Mesothelial cell of epicardium (in vitro differentiated cells): Measurements from ENCODE around the gene ZDHHC14. TPM values are rescaled to one million over a fixed set of nuclear protein-coding genes. Genes with fewer than 3 reads are reported as not detected.
"Not testable (repeated sequence)": the region's sequence is repeated elsewhere in the genome, so short reads cannot be mapped to it uniquely, and the experiment has no call there.

Experiments used
- DNase-seq, 2 experiments: peaks; one replicate each; pipeline ENCODE4 v3.0.0; 2021; ENCODE audit warnings: low spot score in 2 of 2; ENCODE audit not compliant: unreplicated experiment in 2 of 2
- H3K27ac Mint-ChIP-seq: 2 replicates; pipeline ENCODE4 v1.8.0; 2021; ENCODE audit warnings: mixed read lengths
- H3K27me3 Mint-ChIP-seq: 2 replicates; pipeline ENCODE4 v1.8.0; 2021; ENCODE audit warnings: low read depth, mixed read lengths
- H3K36me3 Mint-ChIP-seq: 2 replicates; pipeline ENCODE4 v1.8.0; 2021; ENCODE audit warnings: mixed read lengths
- H3K4me1 Mint-ChIP-seq: 2 replicates; pipeline ENCODE4 v1.8.0; 2021; ENCODE audit warnings: mixed read lengths
- H3K4me3 Mint-ChIP-seq: 2 replicates; pipeline ENCODE4 v1.8.0; 2021; ENCODE audit warnings: mild to moderate bottlenecking, moderate library complexity, mixed read lengths
- H3K9me3 Mint-ChIP-seq: 2 replicates; pipeline ENCODE4 v1.8.0; 2021; ENCODE audit warnings: mixed read lengths
- CTCF ChIP-seq: fragments of 200-600 bp; sonication (generic); IDR thresholded peaks from one replicate; pipeline ENCODE4 v1.5.0; 2021; ENCODE audit warnings: antibody characterized with exemption; ENCODE audit not compliant: unreplicated experiment
- total RNA-seq: library from RNA; stranded (reverse); gene quantifications from 3 replicates; pipeline ENCODE4 v1.2.1, GENCODE V29; 2021

ZDHHC14 gene
- total RNA-seq, 1 donor from 2014 or later: 11.3 TPM

- DNase-seq: no peak
- Mint-ChIP-seq H3K4me1 (no peaks in the 10 kb centered on the region), H3K36me3 (no peaks in the 10 kb centered on the region), H3K9me3 (peaks cover 10% of the 10 kb centered on the region), H3K4me3 (no peak overlapping the region), H3K27me3 (no peaks in the 10 kb centered on the region), H3K27ac (no peak overlapping the region)
- TF ChIP-seq CTCF: no peak
These were observed 193.9 kb downstream of the ZDHHC14 start for GRCh38 chr6:157574851-157575424.

- DNase-seq: no peak
- Mint-ChIP-seq H3K9me3 (peaks cover 10% of the 10 kb centered on the region), H3K27ac (no peak overlapping the region), H3K36me3 (no peaks in the 10 kb centered on the region), H3K27me3 (peaks cover 2% of the 10 kb centered on the region), H3K4me3 (no peak overlapping the region), H3K4me1 (no peaks in the 10 kb centered on the region)
- TF ChIP-seq CTCF: no peak
These were observed 194.6 kb downstream of the ZDHHC14 start for GRCh38 chr6:157575436-157576145.

GRCh38 chr6:157576991-157577390, 196.0 kb downstream of the ZDHHC14 start:
- not testable (repeated sequence) for H3K4me3 Mint-ChIP-seq, H3K27ac Mint-ChIP-seq, DNase-seq, H3K4me1 Mint-ChIP-seq, H3K27me3 Mint-ChIP-seq, H3K36me3 Mint-ChIP-seq, H3K9me3 Mint-ChIP-seq

- not testable (repeated sequence) for H3K4me3 Mint-ChIP-seq, H3K27ac Mint-ChIP-seq, H3K4me1 Mint-ChIP-seq, H3K27me3 Mint-ChIP-seq, H3K36me3 Mint-ChIP-seq, DNase-seq
- peaks cover 22% of the 10 kb centered on the region for H3K9me3 Mint-ChIP-seq
These were observed 197.5 kb downstream of the ZDHHC14 start for GRCh38 chr6:157578527-157578926.

- Mint-ChIP-seq H3K4me1 (no peaks in the 10 kb centered on the region), H3K27me3 (peaks cover 3% of the 10 kb centered on the region), H3K4me3 (no peak overlapping the region), H3K27ac (no peak overlapping the region), H3K36me3 (peaks cover 8% of the 10 kb centered on the region), H3K9me3 (peaks cover 22% of the 10 kb centered on the region)
- no peak for DNase-seq
- no peak for TF ChIP-seq CTCF
These were observed 198.6 kb downstream of the ZDHHC14 start for GRCh38 chr6:157579467-157580031.

GRCh38 chr6:157584036-157584435, 203.0 kb downstream of the ZDHHC14 start:
- H3K4me1 Mint-ChIP-seq: no peaks in the 10 kb centered on the region
- peaks cover 10% of the 10 kb centered on the region for H3K36me3 Mint-ChIP-seq
- H3K4me3 Mint-ChIP-seq: no peak overlapping the region
- TF ChIP-seq CTCF: no peak
- no peak for DNase-seq
- peaks cover 3% of the 10 kb centered on the region for H3K27me3 Mint-ChIP-seq
- peaks cover 18% of the 10 kb centered on the region for H3K9me3 Mint-ChIP-seq
- no peak overlapping the region for H3K27ac Mint-ChIP-seq
